IPS DF 6.9 (cell line): ENCODE data around the gene OXTR.

ENCODE experiments used
- DNase-seq: peaks from one replicate; pipeline ENCODE4 v3.0.0-alpha.2; 2013; ENCODE audit warnings: low read depth, low spot score
- H3K27ac ChIP-seq: one replicate; pipeline ENCODE4 v1.5.1; 2013; ENCODE audit warnings: low read length, control low read depth
- H3K27me3 ChIP-seq: 2 replicates; pipeline ENCODE4 v1.6.1; 2013; ENCODE audit warnings: mild to moderate bottlenecking, low read length; ENCODE audit not compliant: control insufficient read depth, insufficient read depth
- H3K36me3 ChIP-seq: 2 replicates; pipeline ENCODE4 v1.6.1; 2013; ENCODE audit warnings: low read length; ENCODE audit not compliant: control insufficient read depth, insufficient read depth
- H3K4me1 ChIP-seq: 2 replicates; pipeline ENCODE4 v1.6.1; 2013; ENCODE audit warnings: low read length; ENCODE audit not compliant: control insufficient read depth, insufficient read depth
- H3K4me3 ChIP-seq: 2 replicates; pipeline ENCODE4 v1.5.1; 2013; ENCODE audit warnings: mild to moderate bottlenecking, low read length
- H3K9me3 ChIP-seq: 2 replicates; pipeline ENCODE4 v1.6.1; 2013; ENCODE audit warnings: low read length, inconsistent platforms; ENCODE audit not compliant: control insufficient read depth, insufficient read depth
- WGBS: extraction: QIAGEN DNeasy Blood & Tissue Kit; methylation state at CpG from one replicate; pipeline ENCODE4 v1.1.7; 2013; ENCODE audit warnings: mixed read lengths, missing lambda C conversion rate; ENCODE audit not compliant: insufficient read length, insufficient coverage; 5-methylcytosine and 5-hydroxymethylcytosine counted together

OXTR gene

DNA sequence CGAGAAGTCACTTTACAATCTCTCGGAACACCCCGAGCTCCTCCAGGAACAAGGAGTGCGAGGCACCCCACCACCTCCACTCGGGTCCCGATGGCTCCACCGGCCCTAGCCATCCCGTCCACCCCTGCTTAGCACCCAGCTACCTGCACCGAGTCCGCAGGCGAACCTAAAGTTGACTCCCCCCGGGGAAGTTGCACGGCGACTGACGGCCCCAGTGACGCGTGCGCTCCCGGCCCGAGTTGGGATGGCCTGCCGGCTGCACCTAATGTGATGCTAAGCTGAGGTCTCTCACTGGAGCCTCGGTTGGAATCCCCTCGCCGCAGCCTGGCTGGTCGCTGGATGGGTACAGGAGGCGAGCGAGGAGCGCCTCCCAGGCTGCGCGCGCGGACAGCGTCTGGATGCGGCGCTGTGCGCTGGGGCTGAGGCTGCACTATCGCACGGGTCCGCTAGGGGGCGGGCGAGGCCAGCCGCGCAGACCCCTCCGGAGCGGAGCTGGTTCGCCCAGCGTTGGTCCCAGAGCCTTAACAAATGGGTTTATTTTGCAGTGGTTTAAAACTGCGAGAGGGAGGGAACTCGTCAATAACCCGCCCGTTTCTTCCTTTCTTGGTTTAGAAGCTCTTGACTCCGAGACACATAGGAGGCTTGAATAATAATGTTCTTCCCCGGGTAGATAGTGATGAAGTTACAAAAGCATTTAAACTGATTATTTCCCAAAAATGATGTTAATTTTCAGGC is at the start of gene OXTR:
Gene OXTR (minus strand): TSS at position 526 of the 735 bp plus-strand sequence. CDS start 1,426 bp downstream, outside the sequence.
- H3K27ac ChIP-seq = no peak within 1 kb of the TSS
- peaks cover 17% of the 10 kb centered on the region for H3K27me3 ChIP-seq
- DNase-seq = peak; percentile 72
- H3K4me3 ChIP-seq = peak within 1 kb of the TSS; percentile 11; the same call in 1 of the 2 replicates
- no CpG with 5 or more reads among the region's 53 CpGs for WGBS
- peaks cover 12% of the 10 kb centered on the region for H3K4me1 ChIP-seq
- no peaks in the 10 kb centered on the region; the same call in 1 of the 2 replicates for H3K36me3 ChIP-seq
- no peaks in the 10 kb centered on the region for H3K9me3 ChIP-seq

GRCh38 chr3:8817486-8817885 is 48.1 kb upstream of the OXTR start:
- no peak overlapping the region for H3K27ac ChIP-seq
- H3K36me3 ChIP-seq = no peaks in the 10 kb centered on the region
- H3K27me3 ChIP-seq = no peaks in the 10 kb centered on the region
- H3K4me1 ChIP-seq = no peaks in the 10 kb centered on the region
- H3K9me3 ChIP-seq = no peaks in the 10 kb centered on the region
- WGBS = no CpG with 5 or more reads among the region's 2 CpGs
- H3K4me3 ChIP-seq = no peak overlapping the region
- DNase-seq = no peak

DNA sequence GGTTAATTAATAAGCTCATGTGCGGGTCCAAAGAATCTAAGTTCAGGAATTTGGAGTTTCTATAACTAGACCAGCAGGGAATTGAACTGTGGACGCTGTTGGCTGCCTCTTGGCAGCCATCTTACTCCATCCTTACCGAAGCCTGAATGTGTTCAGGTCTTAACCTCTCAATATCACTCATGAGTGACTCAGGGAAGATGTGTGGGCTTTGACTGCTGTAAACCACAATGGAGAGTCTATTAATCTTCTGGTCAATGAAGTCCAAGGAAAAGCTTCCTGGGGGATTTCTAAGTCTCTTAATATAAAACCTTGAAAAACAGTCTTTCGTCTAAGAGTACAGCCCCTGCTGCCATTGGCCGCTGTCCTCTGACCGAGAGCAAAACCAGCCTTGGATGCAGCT is 46.7 kb upstream of the OXTR start:
- WGBS = no CpG with 5 or more reads among the region's 6 CpGs
- no peaks in the 10 kb centered on the region for H3K36me3 ChIP-seq
- no peak for DNase-seq
- no peaks in the 10 kb centered on the region for H3K9me3 ChIP-seq
- H3K27me3 ChIP-seq = no peaks in the 10 kb centered on the region
- no peak overlapping the region for H3K27ac ChIP-seq
- H3K4me1 ChIP-seq = no peaks in the 10 kb centered on the region
- H3K4me3 ChIP-seq = no peak overlapping the region

DNA sequence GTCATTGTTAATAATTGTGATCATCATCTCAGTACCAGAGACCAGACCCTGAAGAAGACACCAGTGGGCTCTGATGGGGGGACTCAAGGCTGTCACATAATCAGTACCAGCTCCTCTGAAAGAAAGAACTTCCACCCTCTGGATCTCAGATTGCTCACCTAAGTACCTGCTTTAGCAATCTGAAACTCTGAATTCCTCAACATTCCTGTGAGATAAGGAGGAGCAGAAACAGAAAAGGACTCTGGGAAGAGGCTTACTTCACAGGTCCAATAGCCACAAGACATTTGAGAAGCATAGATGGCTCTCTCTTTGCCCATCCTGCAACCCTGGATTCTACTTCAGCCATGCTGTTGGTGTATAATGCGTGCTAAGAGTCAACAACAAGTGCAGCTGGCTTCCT is 44.0 kb upstream of the OXTR start:
- no peak overlapping the region for H3K4me3 ChIP-seq
- no peaks in the 10 kb centered on the region for H3K4me1 ChIP-seq
- no peak for DNase-seq
- H3K27me3 ChIP-seq = no peaks in the 10 kb centered on the region
- WGBS = no CpG with 5 or more reads among the region's 1 CpG
- H3K9me3 ChIP-seq = no peaks in the 10 kb centered on the region
- H3K36me3 ChIP-seq = no peaks in the 10 kb centered on the region
- no peak overlapping the region for H3K27ac ChIP-seq

DNA sequence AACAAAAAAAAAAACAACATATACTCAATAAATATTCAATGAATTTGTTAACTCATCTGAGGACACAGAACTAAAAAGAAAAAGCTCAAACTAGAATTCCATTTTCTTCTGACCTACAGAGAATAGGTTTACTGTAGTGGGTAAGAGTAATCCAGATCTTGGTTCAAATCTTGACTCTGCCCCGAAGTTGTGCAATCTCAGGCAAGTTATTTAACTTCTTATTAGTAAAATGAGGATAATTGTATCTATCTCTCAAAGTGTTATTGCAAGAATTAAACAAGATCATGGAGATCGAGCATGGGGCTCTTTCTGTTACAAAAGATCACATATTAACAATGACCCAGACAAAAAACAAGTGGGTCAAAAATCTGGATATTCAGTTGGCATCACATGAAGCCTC is 41.1 kb upstream of the OXTR start:
- no CpG with 5 or more reads among the region's 2 CpGs for WGBS
- Histone ChIP-seq H3K27me3 (no peaks in the 10 kb centered on the region), H3K27ac (no peak overlapping the region), H3K4me3 (no peak overlapping the region), H3K9me3 (no peaks in the 10 kb centered on the region), H3K4me1 (no peaks in the 10 kb centered on the region), H3K36me3 (no peaks in the 10 kb centered on the region)
- DNase-seq = no peak

DNA sequence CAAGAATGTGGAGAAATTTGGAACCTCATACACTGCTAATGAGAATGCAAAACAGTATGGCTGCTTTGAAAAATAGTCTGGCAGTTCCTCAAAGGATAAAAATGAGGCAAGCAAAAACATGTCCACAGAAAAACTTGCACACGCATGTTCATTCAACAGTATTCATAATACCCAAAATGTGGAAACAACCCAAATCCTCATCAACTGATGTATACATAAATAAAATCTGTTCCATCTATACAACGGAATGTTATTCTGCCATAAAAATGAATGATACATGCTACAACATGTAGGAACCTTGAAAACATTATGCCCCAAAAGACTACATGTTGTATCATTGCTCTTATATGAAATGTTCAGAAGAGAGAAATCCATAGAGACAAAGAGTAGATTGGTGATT is 36.4 kb upstream of the OXTR start:
- Histone ChIP-seq H3K4me1 (no peaks in the 10 kb centered on the region), H3K9me3 (no peaks in the 10 kb centered on the region), H3K27me3 (no peaks in the 10 kb centered on the region), H3K36me3 (no peaks in the 10 kb centered on the region), H3K4me3 (no peak overlapping the region), H3K27ac (no peak overlapping the region)
- WGBS = no CpG with 5 or more reads among the region's 2 CpGs
- DNase-seq = no peak

GRCh38 chr3:8802256-8802655 is 32.8 kb upstream of the OXTR start:
- no peaks in the 10 kb centered on the region for H3K36me3 ChIP-seq
- H3K27me3 ChIP-seq = no peaks in the 10 kb centered on the region
- no peak for DNase-seq
- no peak overlapping the region for H3K27ac ChIP-seq
- WGBS = no CpG with 5 or more reads among the region's 3 CpGs
- H3K9me3 ChIP-seq = no peaks in the 10 kb centered on the region
- no peaks in the 10 kb centered on the region for H3K4me1 ChIP-seq
- no peak overlapping the region for H3K4me3 ChIP-seq

DNA sequence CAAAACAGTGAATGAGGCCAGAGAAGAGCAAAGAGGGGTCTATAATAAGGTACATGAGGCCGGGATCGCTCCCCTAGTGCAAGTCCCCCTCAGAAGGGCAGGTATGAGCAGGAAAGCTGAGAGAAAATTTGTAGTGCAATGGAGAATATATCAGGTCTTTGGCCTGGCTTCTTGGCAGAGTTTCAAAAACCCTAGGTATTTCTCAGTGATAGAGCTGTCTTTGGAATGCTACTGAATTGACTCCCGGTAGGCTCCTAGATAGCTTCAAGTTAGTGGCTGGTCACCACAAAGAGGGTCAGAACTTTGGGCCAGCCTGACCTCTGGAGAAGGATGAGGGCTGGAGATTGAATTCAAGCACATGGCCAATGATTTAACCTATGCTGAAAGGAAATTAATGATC is 30.6 kb upstream of the OXTR start:
- WGBS = no CpG with 5 or more reads among the region's 3 CpGs
- H3K36me3 ChIP-seq = no peaks in the 10 kb centered on the region
- H3K4me1 ChIP-seq = no peaks in the 10 kb centered on the region
- no peaks in the 10 kb centered on the region for H3K27me3 ChIP-seq
- H3K4me3 ChIP-seq = no peak overlapping the region
- no peak overlapping the region for H3K27ac ChIP-seq
- H3K9me3 ChIP-seq = no peaks in the 10 kb centered on the region
- no peak for DNase-seq

GRCh38 chr3:8794247-8794646 is 24.8 kb upstream of the OXTR start:
- Histone ChIP-seq H3K4me1 (no peaks in the 10 kb centered on the region), H3K27ac (no peak overlapping the region), H3K4me3 (no peak overlapping the region), H3K27me3 (no peaks in the 10 kb centered on the region), H3K36me3 (no peaks in the 10 kb centered on the region), H3K9me3 (no peaks in the 10 kb centered on the region)
- WGBS = no CpG with 5 or more reads among the region's 3 CpGs
- DNase-seq = no peak

DNA sequence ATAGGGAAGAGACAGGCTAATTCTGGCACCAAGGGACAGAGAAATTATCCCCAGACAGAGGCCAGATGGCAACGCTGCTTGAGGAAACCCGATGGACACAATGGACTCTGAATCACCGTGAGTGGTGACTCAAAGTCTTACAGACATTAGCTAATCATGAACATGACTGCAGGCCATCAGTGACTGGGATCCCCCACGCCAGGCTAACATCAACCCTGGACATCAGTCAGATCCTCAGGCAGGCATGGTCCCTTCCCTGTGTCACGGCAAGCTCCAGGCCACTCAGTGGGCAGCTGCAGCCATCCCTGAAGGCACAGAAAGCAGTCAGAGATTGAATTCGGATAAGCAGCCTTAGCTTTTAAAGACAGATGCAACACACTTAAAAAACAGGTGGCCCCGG is 23.8 kb upstream of the OXTR start:
- no CpG with 5 or more reads among the region's 7 CpGs for WGBS
- no peak overlapping the region for H3K27ac ChIP-seq
- no peaks in the 10 kb centered on the region for H3K4me1 ChIP-seq
- H3K27me3 ChIP-seq = no peaks in the 10 kb centered on the region
- H3K4me3 ChIP-seq = no peak overlapping the region
- DNase-seq = no peak
- H3K9me3 ChIP-seq = no peaks in the 10 kb centered on the region
- H3K36me3 ChIP-seq = no peaks in the 10 kb centered on the region

- DNase-seq = no peak
- H3K36me3 ChIP-seq = no peaks in the 10 kb centered on the region
- no peak overlapping the region for H3K4me3 ChIP-seq
- H3K27ac ChIP-seq = no peak overlapping the region
- no peaks in the 10 kb centered on the region for H3K27me3 ChIP-seq
- no peaks in the 10 kb centered on the region for H3K9me3 ChIP-seq
- no CpG with 5 or more reads among the region's 2 CpGs for WGBS
- H3K4me1 ChIP-seq = no peaks in the 10 kb centered on the region
Observed at GRCh38 chr3:8790529-8790928, 21.1 kb upstream of the OXTR start.
